HG02642 (cell line): ENCODE data around the gene ART3.
A peak's percentile ranks its signal among the peaks of the same experiment; 100 is the strongest.

ENCODE experiments used
- ATAC-seq: cut with Tn5 transposase; IDR thresholded peaks from one replicate; pipeline ENCODE4 v1.9.1; 2021; ENCODE audit warnings: mild to moderate bottlenecking; ENCODE audit not compliant: unreplicated experiment, poor library complexity

ART3 gene

DNA sequence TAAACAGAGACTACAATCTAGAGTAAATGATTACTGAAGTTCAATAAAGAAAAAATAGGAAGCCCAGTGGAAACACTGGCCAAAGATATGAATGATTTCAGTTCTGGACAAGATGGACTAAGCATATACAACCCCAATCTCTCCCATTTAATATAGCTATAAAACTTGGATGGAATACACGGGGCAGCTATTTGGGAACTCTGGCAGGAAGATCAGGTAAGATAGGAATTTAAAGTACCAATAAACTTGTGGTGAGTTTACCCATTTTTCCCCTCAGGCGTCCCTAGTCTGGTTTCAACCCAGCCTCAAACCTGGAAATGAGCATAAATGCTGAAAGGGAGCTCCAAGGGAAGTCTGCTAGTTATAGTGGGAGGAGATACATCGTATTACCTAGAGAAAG is 53.2 kb downstream of the ART3 start:
- no peak for ATAC-seq

DNA sequence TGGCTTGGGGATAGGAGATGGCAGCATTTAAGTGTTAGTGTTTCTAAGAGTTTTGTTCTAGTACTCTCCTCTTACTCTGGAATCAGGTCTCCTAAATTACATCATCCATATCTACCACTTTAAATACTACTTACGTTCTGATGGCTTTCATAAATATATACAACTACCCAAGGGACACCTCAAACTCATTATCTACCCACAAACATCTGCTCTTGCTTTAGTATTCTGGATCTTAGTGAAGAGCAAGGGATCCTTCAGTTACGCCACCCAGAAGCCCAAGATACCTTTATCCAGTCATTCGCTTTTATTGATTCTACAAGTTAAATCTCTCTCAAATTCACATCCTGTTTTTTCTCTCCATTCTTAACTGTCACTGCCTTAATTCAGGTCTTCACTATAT is 66.7 kb downstream of the ART3 start:
- ATAC-seq: no peak

DNA sequence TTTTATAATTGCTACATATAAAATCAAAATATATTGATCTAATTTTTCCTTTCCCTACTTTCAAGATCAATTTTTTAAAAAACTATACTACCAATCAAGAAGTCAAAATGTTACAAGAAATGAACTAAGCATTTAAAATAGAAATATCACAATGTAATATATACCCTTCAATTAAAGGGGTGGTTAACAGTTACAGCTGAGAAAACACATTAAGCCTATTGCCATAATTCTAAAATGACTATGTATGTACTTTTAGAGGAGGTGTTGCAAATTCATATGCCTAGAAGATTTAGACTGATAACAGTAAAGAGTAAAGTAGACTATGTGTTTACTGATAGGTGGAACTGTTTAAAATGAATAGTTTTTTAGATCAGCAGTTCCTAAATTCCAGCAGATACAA is 70.0 kb downstream of the ART3 start:
- no peak for ATAC-seq

DNA sequence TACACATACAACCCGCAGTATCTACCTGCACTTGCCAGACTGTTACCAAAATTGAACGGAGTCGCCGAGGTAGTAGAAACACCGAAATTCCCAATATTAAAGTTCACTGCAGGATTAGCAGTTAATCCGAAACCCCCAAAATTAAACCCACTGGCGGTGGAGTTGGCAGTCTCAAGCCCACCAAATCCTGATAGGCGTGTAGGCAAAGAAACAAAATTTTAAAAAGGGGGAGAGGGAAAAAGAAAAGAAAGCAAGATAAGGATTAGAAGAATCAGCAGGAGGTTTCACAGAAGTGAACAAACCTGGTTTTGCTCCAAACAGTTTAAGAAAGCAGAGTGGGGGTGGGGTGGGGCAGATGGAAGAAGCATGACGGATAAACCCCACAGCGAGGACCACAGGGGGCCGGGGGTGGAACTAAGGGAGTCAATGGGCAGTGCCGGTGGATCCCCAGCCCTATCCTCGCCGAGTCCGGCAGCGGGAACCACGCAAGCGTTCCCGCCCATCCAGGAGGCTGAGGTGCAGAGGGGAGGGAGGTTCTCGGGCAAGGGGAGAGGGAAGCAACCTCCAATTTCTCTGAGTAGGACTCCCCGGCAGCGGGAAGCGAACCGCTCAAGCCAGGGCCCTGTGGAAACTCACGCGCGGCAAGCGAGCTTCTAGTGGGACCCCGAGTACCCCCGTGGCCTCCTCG is 73.1 kb downstream of the ART3 start:
- ATAC-seq: peak; percentile 33

DNA sequence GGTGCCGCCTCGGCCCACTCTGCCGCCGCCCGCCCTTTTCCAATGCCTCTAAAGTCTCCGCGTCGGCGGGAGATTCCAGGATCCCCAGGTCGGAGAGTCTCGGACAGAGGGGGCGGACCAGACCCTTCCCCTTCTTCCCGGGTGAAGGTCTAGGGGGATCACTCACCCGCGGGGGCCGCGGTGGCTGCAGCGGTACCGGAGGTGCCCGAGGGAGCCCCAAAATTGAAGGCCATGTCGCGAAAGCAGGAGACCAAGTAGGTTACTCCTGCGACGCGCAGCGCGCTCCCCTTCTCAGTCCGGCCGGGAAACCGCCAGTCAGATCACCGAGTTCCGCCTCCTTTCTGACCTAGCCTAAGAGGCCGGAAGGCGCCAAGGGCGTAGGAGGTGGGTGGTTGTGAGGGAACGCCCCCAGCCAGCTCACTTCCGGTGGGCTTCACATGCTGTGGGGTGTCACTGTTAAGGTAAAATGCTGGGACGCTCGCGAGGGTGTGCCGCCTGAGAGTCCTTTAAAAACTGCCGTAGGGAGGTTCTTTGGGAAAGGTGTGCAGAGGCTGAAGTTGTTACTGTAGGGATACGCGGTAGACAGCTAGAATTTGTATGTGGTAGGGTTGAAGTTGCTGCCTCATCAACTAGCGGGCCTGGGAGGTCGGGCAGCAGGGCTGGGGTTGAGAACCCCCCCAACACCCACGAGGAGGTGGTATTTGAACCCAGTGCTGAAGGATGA is 73.8 kb downstream of the ART3 start, which contains the start of gene NUP54:
NUP54 (minus strand) TSS at position 256 of the 724 bp plus-strand sequence; CDS start at position 233, 23 bp downstream.
- peak; percentile 99 for ATAC-seq

DNA sequence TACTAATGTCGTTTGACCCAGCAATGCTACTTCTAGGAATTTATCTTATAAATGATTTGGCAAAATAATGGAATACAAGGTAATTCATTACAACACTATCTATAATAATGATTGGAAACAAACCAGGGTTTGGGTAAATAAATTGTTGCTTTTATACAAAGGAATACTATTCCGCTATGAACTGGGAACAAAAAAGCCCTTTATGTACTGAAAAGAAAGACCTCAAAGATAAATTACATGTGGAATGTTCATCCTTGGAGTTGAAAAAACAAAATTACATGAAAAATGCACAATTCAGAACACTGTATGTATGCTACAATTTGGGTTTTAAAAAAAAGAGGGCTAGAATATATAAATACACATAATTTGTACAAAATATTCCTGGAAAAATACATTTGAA is 78.8 kb downstream of the ART3 start:
- no peak for ATAC-seq

DNA sequence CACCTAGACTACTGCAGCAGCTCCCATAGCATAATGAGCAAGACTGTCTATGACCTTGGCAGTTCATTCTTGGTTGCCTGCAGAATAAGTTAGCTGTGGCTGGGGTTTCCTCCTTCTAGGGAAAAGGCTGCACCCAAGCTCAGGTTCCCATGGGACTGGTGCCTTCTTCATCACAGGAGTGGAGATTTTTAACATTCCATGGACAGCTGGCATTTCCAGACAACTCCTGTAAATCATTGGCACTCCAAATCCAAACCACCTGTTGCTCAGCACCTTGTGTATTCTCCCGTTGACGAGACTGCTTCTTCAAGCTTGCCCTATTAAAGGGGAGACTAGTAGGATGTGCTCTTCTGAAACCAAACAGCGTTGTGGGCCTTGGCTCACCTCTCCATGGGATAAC is 81.5 kb downstream of the ART3 start:
- ATAC-seq: no peak

DNA sequence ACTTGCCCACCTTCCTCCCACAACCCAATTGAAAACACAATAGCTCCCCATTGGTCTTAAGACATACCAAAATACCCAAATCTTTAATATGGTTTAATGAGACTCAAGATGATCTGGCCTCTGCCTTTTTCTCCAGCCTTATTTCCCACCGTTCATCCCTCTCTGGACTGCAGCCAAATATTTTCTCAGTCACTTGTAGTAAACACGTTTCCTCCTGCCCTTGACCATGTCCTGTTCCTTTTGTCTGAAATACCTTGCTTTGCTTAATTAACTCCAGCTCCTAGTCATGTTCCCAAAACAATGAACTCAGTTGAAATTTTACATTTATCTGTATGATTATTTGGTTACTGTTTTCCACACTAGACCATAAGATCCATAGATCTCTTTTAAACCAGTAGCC is 82.1 kb downstream of the ART3 start:
- no peak for ATAC-seq

DNA sequence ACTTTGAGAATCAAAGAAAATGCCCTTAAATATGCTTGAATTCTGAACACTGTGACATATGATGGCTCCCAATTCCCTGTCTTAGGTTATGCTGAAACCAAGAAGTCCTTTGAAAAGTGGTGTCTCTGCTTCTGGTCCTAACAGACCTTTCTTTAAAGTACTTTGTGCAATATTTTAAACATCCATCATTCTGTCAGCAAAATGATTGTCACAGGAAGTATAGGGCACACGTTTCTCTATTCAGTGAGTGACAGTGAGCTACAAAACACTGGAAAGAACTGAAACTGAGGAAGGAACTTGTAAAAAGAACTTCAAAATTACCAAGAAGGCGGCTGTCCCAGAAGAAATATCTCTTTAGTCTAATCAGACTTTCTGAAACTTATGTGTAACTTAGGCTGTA is 85.8 kb downstream of the ART3 start:
- ATAC-seq: no peak
